GM21576 (cell line): ENCODE results near the gene RSPRY1.
"Not testable (repeated sequence)": the region's sequence is repeated elsewhere in the genome, so short reads cannot be mapped to it uniquely, and the experiment has no call there.

Experiments used
- ATAC-seq: cut with Tn5 transposase; IDR thresholded peaks from one replicate; pipeline ENCODE4 v1.9.1; 2021; ENCODE audit warnings: mild to moderate bottlenecking, moderate library complexity; ENCODE audit not compliant: unreplicated experiment

RSPRY1 gene

GRCh38 chr16:57185446-57185944 is 634 bp upstream of the RSPRY1 start:
- peak; percentile 26 for ATAC-seq

DNA sequence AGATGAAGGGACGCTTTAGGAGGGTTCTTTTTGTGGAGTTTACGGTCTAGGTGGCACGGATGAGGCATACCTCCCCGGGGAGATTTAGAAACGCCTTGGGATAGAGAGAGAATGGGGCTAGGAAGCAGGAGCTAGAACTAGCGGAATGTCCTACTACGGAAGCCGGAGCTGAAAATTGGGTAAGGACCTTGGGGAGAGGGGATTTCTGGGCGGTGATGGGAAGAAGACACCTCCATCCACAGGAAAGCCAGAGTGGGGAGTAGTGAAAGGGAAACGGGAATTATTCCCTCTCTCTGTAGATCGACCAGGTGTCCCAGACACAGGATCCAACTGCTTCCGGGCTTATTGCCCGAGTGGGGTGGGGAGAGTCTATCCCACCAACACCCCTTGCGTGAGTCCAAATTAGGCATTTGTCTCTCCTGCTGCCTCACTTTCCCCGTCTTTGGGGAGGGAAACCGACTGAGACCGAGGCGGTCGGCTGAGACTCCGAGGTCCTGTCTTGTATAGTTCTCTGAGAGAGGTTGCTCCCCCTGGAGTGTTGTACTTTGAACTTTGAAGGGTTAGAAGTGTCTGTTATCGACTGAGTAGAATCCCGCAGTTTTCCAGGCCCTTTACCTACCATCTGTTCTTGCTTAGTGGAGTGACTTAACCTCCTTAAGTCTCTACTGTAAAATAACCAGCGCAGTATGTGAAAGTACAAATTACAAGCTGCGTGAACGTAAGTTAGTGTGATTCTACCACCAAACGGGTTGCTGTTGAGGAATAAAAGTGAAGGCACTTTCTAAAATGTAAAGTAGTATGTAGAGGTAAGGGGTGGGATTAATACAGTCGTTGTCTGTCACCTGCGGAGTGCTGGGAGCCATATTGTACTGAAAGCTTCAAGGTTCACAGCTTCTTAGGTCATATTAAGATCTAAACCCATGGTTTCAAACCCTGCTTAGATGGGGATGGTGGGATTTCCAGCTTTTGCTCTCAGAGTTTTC is 1.0 kb downstream of the RSPRY1 start:
- no peak for ATAC-seq

GRCh38 chr16:57187902-57188710 is 2.0 kb downstream of the RSPRY1 start:
- ATAC-seq = not testable (repeated sequence)

GRCh38 chr16:57188711-57189002 is 2.5 kb downstream of the RSPRY1 start:
- no peak for ATAC-seq

GRCh38 chr16:57189527-57189926 is 3.4 kb downstream of the RSPRY1 start:
- ATAC-seq = not testable (repeated sequence)

DNA sequence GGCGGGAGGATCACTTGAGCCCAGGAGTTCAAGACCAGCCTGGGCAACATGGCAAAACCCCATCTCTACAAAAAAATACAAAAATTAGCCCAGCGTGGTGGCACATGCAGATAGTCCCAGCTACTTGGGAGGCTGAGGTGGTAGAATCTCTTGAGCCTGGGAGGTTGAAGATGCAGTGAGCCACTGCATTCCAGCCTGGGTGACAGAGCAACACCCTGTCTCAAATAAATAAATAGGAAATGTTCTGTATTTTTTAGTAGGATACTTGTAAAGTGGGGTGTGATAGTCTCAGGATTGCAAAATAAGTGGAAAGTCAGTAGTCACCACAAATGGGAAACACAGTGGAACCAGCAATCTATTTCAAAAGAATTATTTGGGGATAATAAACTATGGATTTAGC is 4.0 kb downstream of the RSPRY1 start:
- ATAC-seq = no peak

- no peak for ATAC-seq
Measured at GRCh38 chr16:57191056-57191571, 5.0 kb downstream of the RSPRY1 start.

GRCh38 chr16:57192146-57192545 is 6.0 kb downstream of the RSPRY1 start:
- no peak for ATAC-seq

DNA sequence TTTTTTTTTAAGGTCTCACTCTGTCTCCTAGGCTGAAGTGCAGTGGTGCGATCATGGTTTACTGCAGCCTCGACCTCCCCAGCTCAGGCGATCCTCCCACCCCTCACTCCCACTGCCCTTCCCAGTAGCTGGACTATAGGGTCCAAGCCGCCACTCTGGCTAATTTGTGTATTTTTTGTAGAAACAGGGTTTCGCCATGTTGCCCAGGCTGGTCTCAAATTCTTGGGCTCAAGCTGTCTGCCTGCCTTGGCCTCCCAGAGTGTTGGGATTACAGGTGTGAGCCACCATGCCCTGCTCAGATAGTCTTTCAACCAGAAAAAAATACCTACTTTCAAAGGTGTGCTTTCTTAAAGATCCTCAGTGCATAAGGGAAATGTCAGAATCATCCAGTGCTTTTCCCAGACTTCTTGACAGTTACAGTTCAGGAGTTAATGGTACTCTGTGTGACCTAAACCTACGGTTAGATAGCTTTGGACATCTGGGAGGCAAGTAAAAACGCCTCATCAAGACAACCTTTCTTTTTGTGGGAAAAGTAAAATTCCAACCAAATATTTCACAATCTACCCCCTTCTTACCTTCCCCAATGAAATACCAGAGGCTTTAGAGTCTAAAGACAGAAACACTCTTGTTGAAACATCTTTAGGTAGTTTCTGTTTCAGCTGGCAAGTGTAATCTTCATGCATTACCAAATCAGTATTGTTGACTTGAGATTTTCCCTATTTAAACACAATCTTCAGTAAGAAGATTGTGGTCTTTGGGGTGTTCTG is 6.8 kb downstream of the RSPRY1 start:
- ATAC-seq = no peak

GRCh38 chr16:57194512-57194911 is 8.4 kb downstream of the RSPRY1 start:
- no peak for ATAC-seq

DNA sequence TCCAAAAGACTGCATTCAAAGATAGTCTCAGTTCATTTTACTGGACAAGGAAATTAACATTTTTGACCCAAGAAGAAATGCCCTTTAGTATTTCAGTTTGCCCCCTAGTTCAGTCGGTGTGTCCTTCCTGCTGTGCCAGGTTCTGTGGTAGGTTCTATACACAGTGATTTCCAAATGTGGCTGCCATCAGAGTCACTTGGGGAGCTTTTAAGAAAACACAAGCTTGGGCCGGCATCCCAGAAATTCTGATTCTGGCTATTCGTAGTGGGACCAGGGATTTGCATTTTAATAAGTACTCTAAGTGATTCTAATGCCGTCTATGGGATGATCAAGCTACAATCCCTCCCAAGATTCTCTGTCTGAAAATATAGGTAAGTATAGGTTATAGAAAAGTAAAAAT is 10.2 kb downstream of the RSPRY1 start:
- no peak for ATAC-seq

DNA sequence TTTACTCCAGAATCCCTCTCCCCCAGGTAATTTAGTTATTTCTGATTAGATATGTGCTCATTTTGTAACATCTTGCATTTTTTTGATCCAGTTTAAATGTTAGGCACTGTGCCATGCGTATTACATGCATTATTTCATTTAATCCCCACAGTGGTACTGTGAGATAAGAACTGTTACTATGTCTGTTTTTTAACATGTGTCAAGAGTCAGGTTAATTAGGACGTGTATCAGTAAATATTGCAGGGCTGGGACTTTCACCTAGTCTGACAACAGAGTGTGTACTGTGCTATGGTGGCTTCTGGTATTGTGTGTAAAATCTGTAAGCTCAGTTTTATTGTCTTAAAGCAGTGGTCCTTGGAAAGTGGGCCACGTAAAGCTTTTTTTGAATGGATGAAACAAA is 10.6 kb downstream of the RSPRY1 start:
- no peak for ATAC-seq

DNA sequence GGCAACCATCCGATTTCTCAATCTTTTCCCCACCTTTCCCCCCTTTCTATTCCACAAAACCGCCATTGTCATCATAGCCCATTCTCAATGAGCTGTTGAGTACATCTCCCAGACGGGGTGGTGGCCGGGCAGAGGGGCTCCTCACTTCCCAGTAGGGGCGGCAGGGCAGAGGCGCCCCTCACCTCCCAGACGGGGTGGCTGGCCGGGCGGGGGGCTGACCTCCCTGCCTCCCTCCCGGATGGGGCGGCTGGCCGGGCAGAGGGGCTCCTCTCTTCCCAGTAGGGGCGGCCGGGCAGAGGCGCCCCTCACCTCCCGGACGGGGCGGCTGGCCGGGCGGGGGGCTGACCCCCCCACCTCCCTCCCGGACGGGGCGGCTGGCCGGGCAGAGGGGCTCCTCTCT is 14.2 kb downstream of the RSPRY1 start:
- ATAC-seq = not testable (repeated sequence)

GRCh38 chr16:57200926-57201325 is 14.8 kb downstream of the RSPRY1 start:
- ATAC-seq = not testable (repeated sequence)

GRCh38 chr16:57202095-57202886 is 16.2 kb downstream of the RSPRY1 start:
- ATAC-seq = no peak

- no peak for ATAC-seq
Measured at GRCh38 chr16:57203451-57203850, 17.3 kb downstream of the RSPRY1 start.

GRCh38 chr16:57204675-57205074 is 18.5 kb downstream of the RSPRY1 start:
- no peak for ATAC-seq

GRCh38 chr16:57208926-57209325 is 22.8 kb downstream of the RSPRY1 start:
- no peak for ATAC-seq

DNA sequence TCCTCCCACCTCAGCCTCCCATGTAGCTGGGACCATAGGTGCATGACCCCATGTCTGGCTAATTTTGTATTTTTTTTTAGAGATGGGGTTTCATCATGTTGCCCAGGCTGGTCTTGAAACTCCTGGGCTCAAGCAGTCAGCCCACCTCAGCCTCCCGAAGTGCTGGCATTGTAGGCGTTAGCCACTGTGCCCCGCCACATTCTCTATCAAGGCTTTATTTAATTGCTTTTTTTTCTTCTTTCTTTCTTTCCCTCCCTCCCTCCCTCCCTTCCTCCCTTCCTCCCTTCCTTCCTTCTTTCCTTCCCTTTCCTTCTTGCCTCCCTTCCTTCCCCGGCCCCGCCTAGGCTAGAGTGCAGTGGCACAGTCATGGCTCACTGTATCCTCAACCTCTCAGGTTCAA is 23.7 kb downstream of the RSPRY1 start:
- ATAC-seq = no peak

DNA sequence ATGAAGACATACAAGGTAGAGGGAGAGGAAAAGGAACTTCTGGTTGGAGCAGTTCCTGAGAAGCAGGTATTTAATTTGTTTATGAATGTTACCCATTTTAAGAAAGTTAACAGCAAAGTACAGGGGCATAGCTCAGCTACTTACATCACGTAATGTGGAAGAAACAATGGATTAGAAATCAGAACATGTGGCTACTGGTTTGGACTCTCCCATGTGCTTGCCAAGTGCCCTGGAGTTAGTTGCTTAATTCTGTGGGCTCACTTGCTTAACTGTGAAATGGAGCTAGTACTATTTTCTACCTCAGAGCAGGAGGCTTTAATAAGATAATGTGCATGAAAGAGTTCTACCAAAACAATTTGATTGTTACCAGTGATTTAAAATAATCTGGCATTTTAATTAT is 27.3 kb downstream of the RSPRY1 start:
- no peak for ATAC-seq
